Erythroblast (primary cell): Measurements from ENCODE around the gene SLC25A6.

Source experiments
- GATA1 ChIP-seq: IDR thresholded peaks from 2 replicates; pipeline ENCODE4 v1.6.1; 2011; ENCODE audit warnings: low read depth, mild to moderate bottlenecking, control low read depth, low read length, moderate library complexity
- POLR2A ChIP-seq: IDR thresholded peaks from 2 replicates; pipeline ENCODE4 v1.6.1; 2011; ENCODE audit warnings: mild to moderate bottlenecking, low read length

GRCh38 chrX:1393871-1394615 is 2.1 kb upstream of the SLC25A6 start:
- TF ChIP-seq POLR2A (no peak), GATA1 (no peak)
